GM23338 (cell line): ENCODE results near the gene LNX1. TPM values are rescaled to one million over a fixed set of nuclear protein-coding genes. Genes with fewer than 3 reads are reported as not detected.

ENCODE experiments used
- ATAC-seq: fragments of 200-7000 bp; cut with Tn5 transposase; 3 replicates; pipeline ENCODE4 v1.9.1; 2020
- DNase-seq: peaks from one replicate; pipeline ENCODE4 v3.0.0-alpha.2; 2015; ENCODE audit warnings: low spot score
- H2AFZ ChIP-seq: fragments of 200-600 bp; sonication (generic); 2 replicates; pipeline ENCODE4 v1.8.0; 2016; ENCODE audit warnings: antibody characterized with exemption, mild to moderate bottlenecking, moderate library complexity
- H3F3A ChIP-seq: fragments of 200-600 bp; sonication (generic); replicated peaks from 2 replicates; pipeline ENCODE4 v1.8.0; 2017; ENCODE audit warnings: antibody characterized with exemption, mixed run types, low read depth
- H3K27ac ChIP-seq: fragments of 200-600 bp; sonication (generic); 2 replicates; pipeline ENCODE4 v1.6.1; 2016; ENCODE audit warnings: low read depth
- H3K27me3 ChIP-seq: fragments of 200-600 bp; sonication (generic); 2 replicates; pipeline ENCODE4 v1.8.0; 2016; ENCODE audit warnings: mild to moderate bottlenecking, mixed run types, moderate library complexity; ENCODE audit not compliant: insufficient read depth
- H3K36me3 ChIP-seq: fragments of 200-600 bp; sonication (generic); 2 replicates; pipeline ENCODE4 v1.8.0; 2016; ENCODE audit warnings: mild to moderate bottlenecking; ENCODE audit not compliant: insufficient read depth
- H3K4me1 ChIP-seq: fragments of 200-600 bp; sonication (generic); 2 replicates; pipeline ENCODE4 v1.8.0; 2016; ENCODE audit warnings: mild to moderate bottlenecking, moderate library complexity; ENCODE audit not compliant: insufficient read depth
- H3K4me2 ChIP-seq: fragments of 200-600 bp; sonication (generic); 2 replicates; pipeline ENCODE4 v1.7.1; 2017; ENCODE audit warnings: mixed run types
- H3K4me3 ChIP-seq: fragments of 200-600 bp; sonication (generic); 2 replicates; pipeline ENCODE4 v1.6.1; 2016; ENCODE audit warnings: mixed run types
- H3K79me2 ChIP-seq: fragments of 200-600 bp; sonication (generic); replicated peaks from 2 replicates; pipeline ENCODE4 v1.8.0; 2017; ENCODE audit warnings: mild to moderate bottlenecking; ENCODE audit not compliant: insufficient read depth
- H3K9me2 ChIP-seq: fragments of 200-600 bp; sonication (generic); 2 replicates; pipeline ENCODE4 v1.8.0; 2017; ENCODE audit not compliant: insufficient read depth
- H4K20me1 ChIP-seq: fragments of 200-600 bp; sonication (generic); replicated peaks from 2 replicates; pipeline ENCODE4 v1.8.0; 2017; ENCODE audit warnings: mild to moderate bottlenecking; ENCODE audit not compliant: insufficient read depth
- H3K27ac Mint-ChIP-seq: 2 replicates; pipeline ENCODE4 v1.8.0; 2020; ENCODE audit warnings: inconsistent platforms, mild to moderate bottlenecking, moderate library complexity, mixed read lengths
- H3K27me3 Mint-ChIP-seq: 3 replicates; pipeline ENCODE4 v1.8.0; 2022; ENCODE audit warnings: low read depth, mild to moderate bottlenecking, moderate library complexity, mixed read lengths, inconsistent platforms; ENCODE audit not compliant: insufficient read depth, poor library complexity
- H3K36me3 Mint-ChIP-seq: 3 replicates; pipeline ENCODE4 v1.8.0; 2021; ENCODE audit warnings: low read depth, mild to moderate bottlenecking, inconsistent platforms, moderate library complexity, mixed read lengths
- H3K4me1 Mint-ChIP-seq: 3 replicates; pipeline ENCODE4 v1.8.0; 2020; ENCODE audit warnings: mild to moderate bottlenecking, inconsistent platforms, mixed read lengths
- H3K4me3 Mint-ChIP-seq: 3 replicates; pipeline ENCODE4 v1.8.0; 2021; ENCODE audit warnings: moderate library complexity, mild to moderate bottlenecking, inconsistent platforms, mixed read lengths
- H3K9me3 Mint-ChIP-seq: 3 replicates; pipeline ENCODE4 v1.8.0; 2020; ENCODE audit warnings: moderate library complexity, mild to moderate bottlenecking, inconsistent platforms, mixed read lengths
- CREB1 ChIP-seq: fragments of 250-450 bp; sonication (Bioruptor Pico); IDR thresholded peaks from 2 replicates; pipeline ENCODE4 v1.5.0; 2020; ENCODE audit warnings: low read depth, mild to moderate bottlenecking, moderate library complexity
- CTCF ChIP-seq, 2 experiments: fragments of 200-600 bp in 1 of 2; sonication (generic) in 1 of 2; conservative IDR thresholded peaks; 2 replicates each; pipeline versions ENCODE4 v1.5.1 to v1.6.1; 2016 to 2017; ENCODE audit warnings: antibody characterized with exemption in 2 of 2, low read depth in 2 of 2, mild to moderate bottlenecking in 2 of 2, moderate library complexity in 1 of 2
- ETS1 ChIP-seq: IDR thresholded peaks from 2 replicates; pipeline ENCODE4 v1.6.1; 2016; ENCODE audit warnings: antibody characterized with exemption
- EZH2 ChIP-seq: fragments of 200-600 bp; sonication (generic); IDR thresholded peaks from one replicate; pipeline ENCODE4 v1.8.0; 2017; ENCODE audit warnings: antibody characterized with exemption, mild to moderate bottlenecking, low read depth; ENCODE audit not compliant: unreplicated experiment
- EZH2phosphoT487 ChIP-seq: fragments of 200-600 bp; sonication (generic); IDR thresholded peaks from one replicate; pipeline ENCODE4 v1.8.1; 2018; ENCODE audit warnings: antibody characterized with exemption; ENCODE audit not compliant: unreplicated experiment
- JUNB ChIP-seq: IDR thresholded peaks from one replicate; pipeline ENCODE4 v1.6.1; 2016; ENCODE audit warnings: antibody characterized with exemption; ENCODE audit not compliant: unreplicated experiment
- NANOG ChIP-seq: IDR thresholded peaks from 2 replicates; pipeline ENCODE4 v1.6.1; 2016; ENCODE audit warnings: antibody characterized with exemption, borderline replicate concordance
- POLR2AphosphoS5 ChIP-seq: IDR thresholded peaks from 2 replicates; pipeline ENCODE4 v1.6.1; 2016; ENCODE audit warnings: antibody characterized with exemption, low read depth
- REST ChIP-seq: IDR thresholded peaks from one replicate; pipeline ENCODE4 v1.6.1; 2018; ENCODE audit warnings: antibody characterized with exemption; ENCODE audit not compliant: unreplicated experiment
- STAT1 ChIP-seq: IDR thresholded peaks from one replicate; pipeline ENCODE4 v1.6.1; 2016; ENCODE audit warnings: antibody characterized with exemption; ENCODE audit not compliant: unreplicated experiment
- ZNF114 ChIP-seq: fragments of 250-450 bp; sonication (Bioruptor Pico); IDR thresholded peaks from 2 replicates; pipeline ENCODE4 v1.5.0; 2020; ENCODE audit warnings: mild to moderate bottlenecking, moderate library complexity
- ZNF331 ChIP-seq: fragments of 250-450 bp; sonication (Bioruptor Pico); IDR thresholded peaks from 2 replicates; pipeline ENCODE4 v1.5.0; 2020; ENCODE audit warnings: low read depth, mild to moderate bottlenecking, moderate library complexity
- polyA plus RNA-seq: library from polyadenylated mRNA; unstranded; fragments of >200 nt; fragmentation: Nextera tagmentation; extraction: Ambion mirVana; gene quantifications from 2 replicates; pipeline ENCODE4 v1.2.1, GENCODE V29; 2016
- total RNA-seq: library from RNA; depleted of rRNA; stranded (reverse); fragments of >200 nt; shearing (Covaris generic); gene quantifications from 2 replicates; pipeline ENCODE4 v1.2.3, GENCODE V29; 2014

The LNX1 gene
- total and polyA plus RNA-seq, 2 experiments from 2014 or later: 5.4 to 6.4 TPM

- no peak overlapping the region for H2AFZ ChIP-seq
- Mint-ChIP-seq H3K27ac (no peak overlapping the region), H3K4me1 (peaks cover 9% of the 10 kb centered on the region; the same call in 2 of the 3 replicates), H3K4me3 (no peak overlapping the region), H3K36me3 (no peaks in the 10 kb centered on the region), H3K27me3 (peaks cover 1% of the 10 kb centered on the region), H3K9me3 (no peaks in the 10 kb centered on the region)
- H3K36me3 ChIP-seq: no peaks in the 10 kb centered on the region
- H3K4me2 ChIP-seq: no peak overlapping the region
- no peaks in the 10 kb centered on the region for H3K79me2 ChIP-seq
- TF ChIP-seq REST (no peak), NANOG (no peak), EZH2 (no peak), ZNF114 (CRISPR knock-in tag) (no peak), CTCF (conservative IDR thresholded peaks at IDR 0.05; ENCODE audit: low read depth in 2 of 2) (no peak), STAT1 (no peak)
- no peak overlapping the region for H3K27ac ChIP-seq
- H3F3A ChIP-seq: no peaks in the 10 kb centered on the region
- no peaks in the 10 kb centered on the region for H3K27me3 ChIP-seq
- H3K9me2 ChIP-seq: no peaks in the 10 kb centered on the region
- peaks cover 6% of the 10 kb centered on the region; the same call in 1 of the 2 replicates for H3K4me1 ChIP-seq
- ATAC-seq: no peak
- no peak overlapping the region for H3K4me3 ChIP-seq
- no peaks in the 10 kb centered on the region for H4K20me1 ChIP-seq
- DNase-seq: no peak
Observed at GRCh38 chr4:53583513-53583912, 7.8 kb downstream of the LNX1 start.

GRCh38 chr4:53582194-53582593 lies 9.1 kb downstream of the LNX1 start:
- peaks cover 1% of the 10 kb centered on the region for H3K27me3 Mint-ChIP-seq
- H3K9me3 Mint-ChIP-seq: no peaks in the 10 kb centered on the region
- H3K27ac Mint-ChIP-seq: no peak overlapping the region
- no peaks in the 10 kb centered on the region for H3K36me3 ChIP-seq
- ATAC-seq (no peak), DNase-seq (no peak)
- no peak overlapping the region for H3K4me3 ChIP-seq
- no peaks in the 10 kb centered on the region for H3K79me2 ChIP-seq
- peaks cover 9% of the 10 kb centered on the region; the same call in 2 of the 3 replicates for H3K4me1 Mint-ChIP-seq
- H2AFZ ChIP-seq: no peak overlapping the region
- no peaks in the 10 kb centered on the region for H3F3A ChIP-seq
- no peaks in the 10 kb centered on the region for H3K36me3 Mint-ChIP-seq
- no peak overlapping the region for H3K4me3 Mint-ChIP-seq
- H3K27ac ChIP-seq: no peak overlapping the region
- H4K20me1 ChIP-seq: no peaks in the 10 kb centered on the region
- H3K4me1 ChIP-seq: peaks cover 6% of the 10 kb centered on the region; the same call in 1 of the 2 replicates
- H3K4me2 ChIP-seq: no peak overlapping the region
- H3K9me2 ChIP-seq: no peaks in the 10 kb centered on the region
- H3K27me3 ChIP-seq: no peaks in the 10 kb centered on the region
- TF ChIP-seq NANOG: no peak
- no peak for TF ChIP-seq ZNF331 (CRISPR knock-in tag)
- no peak for TF ChIP-seq ZNF114 (CRISPR knock-in tag)
- TF ChIP-seq JUNB: no peak
- no peak for TF ChIP-seq EZH2phosphoT487
- no peak for TF ChIP-seq EZH2
- no peak for TF ChIP-seq ETS1
- TF ChIP-seq CTCF (conservative IDR thresholded peaks at IDR 0.05; ENCODE audit: low read depth in 2 of 2): no peak
- TF ChIP-seq REST: no peak
- no peak for TF ChIP-seq CREB1 (CRISPR knock-in tag)
- no peak for TF ChIP-seq POLR2AphosphoS5
